HepG2 (cell line): ENCODE results near the gene SASH1. TPM values are rescaled to one million over a fixed set of nuclear protein-coding genes. Genes with fewer than 3 reads are reported as not detected.
A peak's percentile ranks its signal among the peaks of the same experiment; 100 is the strongest.

Source experiments
- ZBTB40 ChIP-seq, 2 experiments: fragments of 450-650 bp in 1 of 2; sonication (generic) in 1 of 2; formaldehyde crosslinking in 1 of 2; IDR thresholded peaks; 2 replicates each; pipeline versions ENCODE4 v1.6.1 to v1.8.0; 2016 to 2022; ENCODE audit warnings: antibody characterized with exemption in 1 of 2, mild to moderate bottlenecking in 1 of 2, missing genetic modification reagents in 1 of 2
- ZNF652 ChIP-seq: IDR thresholded peaks from 2 replicates; pipeline ENCODE4 v1.6.1; 2016; ENCODE audit warnings: low read depth, borderline replicate concordance
- polyA plus RNA-seq, 8 experiments: library from polyadenylated mRNA; depleted of rRNA in 3 of 8; stranded (reverse) in 7 of 8; unstranded in 1 of 8; fragments of >200 nt; fragmentation: Illumina TruSeq in 4 of 8; extraction: Trizol in 4 of 8; gene quantifications; 2 replicates each; pipeline versions ENCODE4 v1.2.1 to v1.2.3, GENCODE V29; 2011 to 2016; ENCODE audit warnings: low read depth in 4 of 8, missing spikeins in 1 of 8, mixed read lengths in 1 of 8; ENCODE audit not compliant: insufficient read depth in 1 of 8
- total RNA-seq, 5 experiments: library from RNA; depleted of rRNA; stranded (reverse); fragments of >200 nt; fragmentation: Illumina TruSeq; extraction: Trizol; gene quantifications; 2 replicates each; pipeline ENCODE4 v1.2.3, GENCODE V29; 2016; ENCODE audit warnings: low read depth in 1 of 5

The SASH1 gene
- total and polyA plus RNA-seq, 2 of the 13 experiments (the other 11 are each of a cell fraction or from before 2014, with no cell fraction given), result 7.5 to 8.2 TPM

- TF ChIP-seq ZBTB40 (IDR thresholded peaks at IDR 0.05) (no peak), ZBTB40 (CRISPR knock-in tag; IDR thresholded peaks at IDR 0.05) (no peak), ZNF652 (0 out of 2 replicates have a peak, but pooled peaks have one; percentile 19)
Observed at GRCh38 chr6:148577687-148578488, 235.2 kb downstream of the SASH1 start (continued).
